Pancreas (tissue), 10 donors: ENCODE measurements around the gene CADM3. TPM values are rescaled to one million over a fixed set of nuclear protein-coding genes. Genes with fewer than 3 reads are reported as not detected.

ENCODE experiments used
- ATAC-seq, 4 donors: fragments of 200-7000 bp; cut with Tn5 transposase; one replicate each; pipeline versions ENCODE4 v1.8.0 to v1.9.1; 2020; ENCODE audit warnings: mild to moderate bottlenecking in 4 of 4, moderate library complexity in 4 of 4
- DNase-seq, 6 donors: peaks; one replicate each; pipeline ENCODE4 v3.0.0-alpha.2; 2020
- FAIRE-seq: peaks from 2 replicates; lab custom pipeline; 2012; peaks lifted over from hg19 to GRCh38; lab: Jason Lieb, UNC
- H3K27ac ChIP-seq, 4 donors: fragments of 200-600 bp; sonication (generic); 1 replicate in 3 of 4; 2 replicates in 1 of 4; pipeline versions ENCODE4 v1.5.0 to v1.8.0; 2020
- H3K27me3 ChIP-seq, 4 donors: fragments of 200-600 bp; one replicate each; pipeline ENCODE4 v1.8.0; 2021
- H3K36me3 ChIP-seq, 3 donors: fragments of 200-600 bp; sonication (generic) in 1 of 3; one replicate each; pipeline versions ENCODE4 v1.5.0 to v1.8.0; 2020 to 2021
- H3K4me1 ChIP-seq, 3 donors: fragments of 200-600 bp; one replicate each; pipeline ENCODE4 v1.8.0; 2021
- H3K4me3 ChIP-seq, 4 donors: fragments of 200-600 bp; sonication (generic) in 2 of 4; one replicate each; pipeline versions ENCODE4 v1.5.0 to v1.8.0; 2020 to 2021
- H3K9me3 ChIP-seq, 4 donors: fragments of 200-600 bp; one replicate each; pipeline ENCODE4 v1.8.0; 2021
- CTCF ChIP-seq, 4 donors: fragments of 200-600 bp; sonication (generic) in 3 of 4; IDR thresholded peaks; one replicate each; pipeline versions ENCODE4 v1.5.0 to v1.8.0; 2021; ENCODE audit warnings: antibody characterized with exemption in 4 of 4
- WGBS, 2 donors: extraction: QIAGEN DNeasy Blood & Tissue Kit; methylation state at CpG; one replicate each; pipeline ENCODE4 v1.1.7; 2013; 5-methylcytosine and 5-hydroxymethylcytosine counted together
- intact Hi-C, 3 donors: fragments of 100-400 bp; cut with DNase I; formaldehyde crosslinking; loops; one replicate each; pipeline versions ENCODE4 v1.11.1 to v1.14.2; 2022
- polyA plus RNA-seq, 2 donors: library from polyadenylated mRNA; stranded (reverse); fragments of 200-250 nt; gene quantifications; one replicate each; pipeline ENCODE4 v1.2.3, GENCODE V29; 2013
- total RNA-seq, 6 donors: library from RNA; stranded (reverse); fragmentation: NEBNext Ultra II Directional in 4 of 6; extraction: Animal tissue kit (Norgen Biotek cat#: 25700) in 4 of 6; gene quantifications; one replicate each; pipeline versions ENCODE4 v1.2.1 to v1.2.4, GENCODE V29; 2021 to 2023
- donor health status: healthy with polysubstance abuse.
- donor health status: DM: no; HTN: no; CAD: no; lungs with moderate emphysema.
- donor health status: DM: no; HTN: no; CAD: no.
- donor health status: control.
- donor health status: control.
- donor health status: Bipolar disorder and iron deficiency.
- donor health status: DM: yes; HTN: yes; CAD: no.
- donor health status: DM: no; HTN: no; CAD: no.
- donor health status: DM: no; HTN: no; CAD: no.
- donor health status: DM: yes; HTN: yes; CAD: no.

The CADM3 gene
- total and polyA plus RNA-seq, 8 donors, result 0.25 to 1.4 (median 0.75) TPM

- Histone ChIP-seq H3K27ac (no peak overlapping the region), H3K36me3 (no peaks in the 10 kb centered on the region), H3K27me3 (peaks cover 0 to 6% (median 0%) of the 10 kb centered on the region in 4 donors), H3K4me3 (no peak overlapping the region), H3K4me1 (no peaks in the 10 kb centered on the region), H3K9me3 (no peaks in the 10 kb centered on the region)
- DNase-seq (peak in 1 of 6 donors; percentile 38), FAIRE-seq (no peak), ATAC-seq (peak in 1 of 4 donors; percentile 26)
- WGBS, 2 donors, result 3 to 5% methylated on average over 16 to 17 of the region's 17 CpGs
- intact Hi-C loops, result no loop called here
- TF ChIP-seq CTCF (IDR thresholded peaks at IDR 0.05), result no peak
Observed at GRCh38 chr1:159172614-159173291, 1.3 kb downstream of the CADM3 start.

- DNase-seq (no peak), ATAC-seq (no peak), FAIRE-seq (no peak)
- Histone ChIP-seq H3K27ac (no peak overlapping the region), H3K27me3 (peaks cover 0 to 6% (median 0%) of the 10 kb centered on the region in 4 donors), H3K36me3 (no peaks in the 10 kb centered on the region), H3K4me3 (no peak overlapping the region), H3K9me3 (no peaks in the 10 kb centered on the region), H3K4me1 (no peaks in the 10 kb centered on the region)
- intact Hi-C loops, result no loop called here
- no peak for TF ChIP-seq CTCF (IDR thresholded peaks at IDR 0.05)
- WGBS, 2 donors, result 28% methylated on average over 7 of the region's 7 CpGs
Observed at GRCh38 chr1:159173320-159173719, 1.9 kb downstream of the CADM3 start.

GRCh38 chr1:159175571-159175970 is 4.2 kb downstream of the CADM3 start:
- H3K9me3 ChIP-seq, result no peaks in the 10 kb centered on the region
- H3K27ac ChIP-seq, result no peak overlapping the region
- intact Hi-C loops, result no loop called here
- H3K36me3 ChIP-seq, result no peaks in the 10 kb centered on the region
- peaks cover 0 to 6% (median 0%) of the 10 kb centered on the region in 4 donors for H3K27me3 ChIP-seq
- ATAC-seq (no peak), DNase-seq (no peak), FAIRE-seq (no peak)
- no peak overlapping the region for H3K4me3 ChIP-seq
- H3K4me1 ChIP-seq, result no peaks in the 10 kb centered on the region
- WGBS, 2 donors, result 69 to 72% methylated on average over 2 of the region's 2 CpGs
- TF ChIP-seq CTCF (IDR thresholded peaks at IDR 0.05), result no peak

DNA sequence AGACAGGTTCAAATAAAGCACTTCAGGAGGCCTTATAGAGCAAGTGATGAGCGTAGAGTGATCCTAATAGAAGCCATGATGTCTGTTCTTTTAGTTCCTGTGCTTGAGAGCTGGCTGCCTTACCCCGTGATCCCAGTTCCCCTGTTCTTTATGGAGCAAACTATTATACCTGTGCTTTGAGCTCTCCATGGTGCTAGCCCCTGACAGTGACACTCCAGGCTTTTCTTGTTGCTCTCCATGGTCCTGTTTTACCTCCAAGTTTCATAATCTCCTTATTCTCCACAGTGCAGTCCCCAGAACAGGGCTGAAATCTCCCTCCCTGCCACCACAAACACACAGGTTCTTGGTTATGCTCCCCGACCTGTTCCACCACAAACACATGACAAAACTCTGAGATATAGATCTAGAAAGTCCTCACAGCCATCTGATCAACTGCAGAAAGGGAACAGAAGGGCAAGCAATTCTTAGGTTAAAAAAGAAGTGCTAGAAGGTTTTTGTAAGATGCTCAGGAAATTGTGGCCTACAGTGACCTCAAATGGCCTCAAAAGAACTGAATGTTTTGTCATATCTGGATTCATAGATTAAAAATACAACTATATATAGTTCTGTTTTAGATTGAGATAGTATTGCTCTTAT is 6.0 kb downstream of the CADM3 start:
- intact Hi-C loops, result no loop called here
- Histone ChIP-seq H3K4me3 (no peak overlapping the region), H3K36me3 (no peaks in the 10 kb centered on the region), H3K27me3 (no peaks in the 10 kb centered on the region), H3K27ac (no peak overlapping the region), H3K4me1 (no peaks in the 10 kb centered on the region), H3K9me3 (no peaks in the 10 kb centered on the region)
- DNase-seq, result peak in 3 of 6 donors; percentile 35 to 67 (median 53)
- FAIRE-seq, result no peak
- WGBS, 2 donors, result 5 to 11% methylated on average over 3 of the region's 3 CpGs
- peak; percentile 71 to 99 (median 86) for ATAC-seq
- TF ChIP-seq CTCF (IDR thresholded peaks at IDR 0.05), result no peak

DNA sequence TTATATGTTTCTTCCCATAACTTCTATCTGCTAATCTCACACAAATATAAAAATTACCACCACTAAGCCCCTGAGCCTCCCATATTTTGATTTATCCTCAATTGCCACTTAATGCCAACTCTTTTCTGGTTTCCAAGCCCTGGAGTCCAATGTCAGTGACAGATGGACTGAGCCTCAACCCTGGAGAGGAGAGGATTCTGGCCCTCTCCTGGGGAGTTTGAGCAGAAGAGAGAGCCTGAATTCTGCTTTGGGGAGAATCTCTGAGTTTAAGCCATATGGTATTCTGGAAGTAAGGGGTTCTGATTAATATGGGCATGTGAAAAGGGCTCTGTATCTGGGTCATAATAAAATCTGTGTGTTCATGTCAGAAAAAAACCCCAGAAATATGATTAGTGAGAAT is 8.5 kb downstream of the CADM3 start:
- H3K9me3 ChIP-seq, result no peaks in the 10 kb centered on the region
- no peak overlapping the region for H3K27ac ChIP-seq
- intact Hi-C loops, result no loop called here
- FAIRE-seq (no peak), DNase-seq (no peak), ATAC-seq (no peak)
- no peaks in the 10 kb centered on the region for H3K36me3 ChIP-seq
- no peak overlapping the region for H3K4me3 ChIP-seq
- H3K4me1 ChIP-seq, result no peaks in the 10 kb centered on the region
- TF ChIP-seq CTCF (IDR thresholded peaks at IDR 0.05), result no peak
- H3K27me3 ChIP-seq, result no peaks in the 10 kb centered on the region
